ENCODE results near the gene SLC37A1. TPM values are rescaled to one million over a fixed set of nuclear protein-coding genes. Genes with fewer than 3 reads are reported as not detected.
A peak's percentile ranks its signal among the peaks of the same experiment; 100 is the strongest.

The SLC37A1 gene
- total RNA-seq, 1 experiment from 2014 or later: 4.9 TPM

DNA sequence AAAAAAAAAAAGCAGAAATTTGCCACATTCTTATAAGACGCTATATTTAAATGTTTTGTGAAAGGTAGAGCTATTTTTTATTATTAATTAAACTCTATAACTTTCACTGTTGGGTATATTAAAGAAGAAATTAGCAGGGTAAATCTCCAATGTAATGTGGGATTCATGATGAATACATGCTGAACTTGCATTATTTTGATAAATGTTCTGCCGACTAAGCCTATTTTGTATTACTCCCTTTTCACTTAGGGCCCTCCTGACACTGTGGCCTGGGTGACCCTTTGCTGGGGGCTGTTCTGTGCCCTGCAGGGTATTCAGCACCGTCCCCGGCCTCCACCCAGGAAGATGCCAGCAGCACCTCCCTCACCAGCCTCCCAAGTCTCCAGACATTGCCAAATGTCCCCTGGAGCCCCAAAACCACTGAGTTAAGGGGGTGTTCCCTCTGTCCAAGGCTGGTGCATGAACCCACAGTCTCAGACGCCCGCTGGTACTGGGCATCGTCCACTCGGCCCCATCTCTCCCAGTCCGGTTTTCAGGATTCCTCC is 40.1 kb upstream of the SLC37A1 start:
- ChIA-PET CTCF (interaction anchor here (0.6 kb wide), 3 partner anchors 118 to 328 kb away, joined by 3 to 4 read pairs (median 3); no protein-coding TSS in a partner anchor), POLR2A (interaction anchor here (0.6 to 1.3 kb wide), 4 partner anchors 22 to 41 kb away, joined by 3 read pairs; partner anchors contain the start of gene RSPH1)
- intact Hi-C loops (cut with micrococcal nuclease): no loop called here
- no peak for DNase-seq (ENCODE audit: unreplicated experiment)
- H3K9me3 Mint-ChIP-seq (ENCODE audit: unreplicated experiment): no peaks in the 10 kb centered on the region
- no peak overlapping the region for H3K4me3 Mint-ChIP-seq (ENCODE audit: unreplicated experiment)
- peaks cover 12% of the 10 kb centered on the region for H3K4me1 Mint-ChIP-seq (ENCODE audit: insufficient read depth, unreplicated experiment)
- H3K27me3 Mint-ChIP-seq (ENCODE audit: insufficient read depth, unreplicated experiment): no peaks in the 10 kb centered on the region
- peak overlapping the region; percentile 68 for H3K27ac Mint-ChIP-seq (ENCODE audit: low read depth, unreplicated experiment)
- no TSS peak for BruUV-seq (replicated peaks)
- no peaks in the 10 kb centered on the region for H3K36me3 Mint-ChIP-seq (ENCODE audit: insufficient read depth, unreplicated experiment)
- TF ChIP-seq, protein P1, sequence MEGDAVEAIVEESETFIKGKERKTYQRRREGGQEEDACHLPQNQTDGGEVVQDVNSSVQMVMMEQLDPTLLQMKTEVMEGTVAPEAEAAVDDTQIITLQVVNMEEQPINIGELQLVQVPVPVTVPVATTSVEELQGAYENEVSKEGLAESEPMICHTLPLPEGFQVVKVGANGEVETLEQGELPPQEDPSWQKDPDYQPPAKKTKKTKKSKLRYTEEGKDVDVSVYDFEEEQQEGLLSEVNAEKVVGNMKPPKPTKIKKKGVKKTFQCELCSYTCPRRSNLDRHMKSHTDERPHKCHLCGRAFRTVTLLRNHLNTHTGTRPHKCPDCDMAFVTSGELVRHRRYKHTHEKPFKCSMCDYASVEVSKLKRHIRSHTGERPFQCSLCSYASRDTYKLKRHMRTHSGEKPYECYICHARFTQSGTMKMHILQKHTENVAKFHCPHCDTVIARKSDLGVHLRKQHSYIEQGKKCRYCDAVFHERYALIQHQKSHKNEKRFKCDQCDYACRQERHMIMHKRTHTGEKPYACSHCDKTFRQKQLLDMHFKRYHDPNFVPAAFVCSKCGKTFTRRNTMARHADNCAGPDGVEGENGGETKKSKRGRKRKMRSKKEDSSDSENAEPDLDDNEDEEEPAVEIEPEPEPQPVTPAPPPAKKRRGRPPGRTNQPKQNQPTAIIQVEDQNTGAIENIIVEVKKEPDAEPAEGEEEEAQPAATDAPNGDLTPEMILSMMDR (IDR thresholded peaks at IDR 0.05; ENCODE audit: unreplicated experiment): no peak

DNA sequence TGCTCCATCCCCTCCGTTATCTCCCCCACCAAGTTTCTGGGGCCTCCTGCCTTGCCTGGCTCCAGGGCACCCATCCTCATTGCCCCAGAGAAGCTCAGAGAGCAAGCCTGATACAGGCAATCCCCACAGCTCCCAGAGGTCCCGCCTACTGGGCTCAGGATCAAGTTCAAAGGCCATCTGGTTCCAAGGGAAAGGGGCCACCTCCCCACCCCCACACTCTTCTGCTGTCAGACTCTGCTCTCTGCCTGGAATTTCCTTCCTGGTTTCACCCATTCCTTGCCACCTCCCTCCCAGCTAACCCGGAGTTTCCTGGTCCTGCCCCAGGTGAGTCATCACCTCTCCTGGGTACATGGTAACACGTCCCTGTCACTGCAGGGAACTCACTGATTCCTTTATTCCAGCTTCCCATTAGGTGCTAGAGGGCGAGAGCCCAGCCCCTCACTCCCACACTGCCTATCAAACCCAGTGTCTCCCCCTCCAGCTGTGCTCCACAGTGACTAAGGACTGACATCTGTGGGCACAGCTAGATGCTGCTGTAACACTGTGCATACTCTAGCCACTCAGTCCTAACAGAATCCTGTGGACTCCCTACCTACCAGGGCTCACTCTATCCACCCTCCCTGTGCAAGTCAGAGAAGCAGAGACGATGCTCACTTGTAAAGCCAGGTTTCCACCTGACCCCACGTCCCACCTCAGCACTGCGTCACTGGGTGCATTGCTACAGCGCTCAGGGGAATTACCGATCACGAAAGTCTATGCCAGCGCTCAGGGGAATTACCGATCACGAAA is 39.4 kb upstream of the SLC37A1 start:
- POLR2A ChIA-PET: interaction anchor here (1.0 to 1.3 kb wide), 4 partner anchors 11 to 40 kb away, joined by 3 to 4 read pairs (median 3); partner anchors contain the start of gene RSPH1
- no TSS peak for BruUV-seq (replicated peaks)
- H3K9me3 Mint-ChIP-seq (ENCODE audit: unreplicated experiment): no peaks in the 10 kb centered on the region
- no peaks in the 10 kb centered on the region for H3K36me3 Mint-ChIP-seq (ENCODE audit: insufficient read depth, unreplicated experiment)
- intact Hi-C loops (cut with micrococcal nuclease): no loop called here
- peaks cover 12% of the 10 kb centered on the region for H3K4me1 Mint-ChIP-seq (ENCODE audit: insufficient read depth, unreplicated experiment)
- DNase-seq (ENCODE audit: unreplicated experiment): peak; percentile 80
- peak overlapping the region; percentile 6 for H3K4me3 Mint-ChIP-seq (ENCODE audit: unreplicated experiment)
- TF ChIP-seq, protein P1 (IDR thresholded peaks at IDR 0.05; ENCODE audit: unreplicated experiment): no peak
- CTCF ChIA-PET: interaction anchor here (0.6 kb wide), 3 partner anchors 117 to 329 kb away, joined by 3 to 4 read pairs (median 3); no protein-coding TSS in a partner anchor
- H3K27ac Mint-ChIP-seq (ENCODE audit: low read depth, unreplicated experiment): peak overlapping the region; percentile 68
- H3K27me3 Mint-ChIP-seq (ENCODE audit: insufficient read depth, unreplicated experiment): no peaks in the 10 kb centered on the region

DNA sequence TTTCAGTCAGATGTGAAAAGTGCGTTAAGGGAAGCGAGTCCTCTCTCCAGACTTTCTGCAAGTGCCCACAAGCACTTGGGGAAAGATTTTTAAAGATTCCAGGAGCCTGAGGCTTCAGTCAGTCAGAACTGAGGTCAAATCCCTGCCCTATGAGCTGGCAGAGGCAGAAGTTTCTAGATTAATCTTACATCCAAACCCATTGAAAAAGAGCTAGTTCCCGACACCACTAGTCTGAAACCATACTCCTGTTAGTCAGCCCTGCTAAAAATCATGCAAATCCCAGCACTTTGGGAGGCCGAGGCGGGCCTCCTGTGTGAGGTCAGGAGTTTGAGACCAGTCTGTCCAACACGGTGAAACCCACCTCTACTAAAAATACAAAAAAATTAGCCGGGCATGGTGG is 38.6 kb upstream of the SLC37A1 start:
- peaks cover 12% of the 10 kb centered on the region for H3K4me1 Mint-ChIP-seq (ENCODE audit: insufficient read depth, unreplicated experiment)
- no peaks in the 10 kb centered on the region for H3K9me3 Mint-ChIP-seq (ENCODE audit: unreplicated experiment)
- no peak overlapping the region for H3K4me3 Mint-ChIP-seq (ENCODE audit: unreplicated experiment)
- H3K27me3 Mint-ChIP-seq (ENCODE audit: insufficient read depth, unreplicated experiment): no peaks in the 10 kb centered on the region
- no peaks in the 10 kb centered on the region for H3K36me3 Mint-ChIP-seq (ENCODE audit: insufficient read depth, unreplicated experiment)
- DNase-seq (ENCODE audit: unreplicated experiment): no peak
- POLR2A ChIA-PET: interaction anchor here (1.1 kb wide), 1 partner anchor 12 kb away, joined by 4 read pairs; no protein-coding TSS in a partner anchor
- peak overlapping the region; percentile 68 for H3K27ac Mint-ChIP-seq (ENCODE audit: low read depth, unreplicated experiment)
- TF ChIP-seq, protein P1 (IDR thresholded peaks at IDR 0.05; ENCODE audit: unreplicated experiment): no peak
- CTCF ChIA-PET: no interaction called here
- BruUV-seq (replicated peaks): no TSS peak
- intact Hi-C loops (cut with micrococcal nuclease): no loop called here

DNA sequence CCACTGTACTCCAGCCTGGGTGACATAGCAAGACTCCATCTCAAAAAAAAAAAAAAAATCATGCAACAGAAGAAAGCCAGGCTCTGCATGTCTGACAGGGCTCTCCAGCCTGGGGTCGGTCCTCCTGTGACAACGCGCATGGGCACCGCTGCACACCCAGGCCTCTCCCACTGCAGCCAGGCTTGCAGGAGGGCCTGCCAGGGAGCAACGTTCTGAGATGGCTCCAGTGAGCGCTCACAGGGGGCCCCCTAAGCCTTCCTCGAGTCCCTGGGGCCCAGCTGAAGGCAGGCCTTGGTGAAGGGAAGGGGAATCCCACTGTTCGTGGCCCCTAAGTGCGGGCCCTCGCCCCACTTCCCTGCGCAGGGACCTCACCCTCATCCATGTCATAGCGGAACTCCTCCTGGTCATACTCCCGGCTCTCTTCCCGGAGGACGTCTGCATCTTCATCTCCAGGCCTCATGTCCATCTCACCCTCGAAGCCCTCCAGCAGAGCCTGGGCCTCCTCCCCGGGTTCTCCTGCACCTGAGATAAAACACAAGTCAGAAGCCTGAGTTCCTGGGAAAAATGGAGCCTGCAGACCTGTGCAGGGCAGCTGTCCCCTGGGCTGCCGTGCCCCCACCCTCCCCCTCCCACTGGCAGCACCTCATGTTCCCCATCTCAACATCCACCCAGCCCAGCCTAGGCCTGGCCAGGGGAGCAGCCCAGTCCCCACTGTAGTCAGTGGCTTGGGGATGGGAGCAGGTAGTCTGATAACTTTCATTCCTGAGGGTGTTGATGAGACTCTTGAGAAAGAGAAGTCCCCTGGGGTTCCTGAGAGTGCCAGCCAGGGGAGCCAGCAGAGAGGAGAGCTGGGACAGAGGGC is 37.9 kb upstream of the SLC37A1 start:
- Mint-ChIP-seq H3K36me3 (ENCODE audit: insufficient read depth, unreplicated experiment) (no peaks in the 10 kb centered on the region), H3K4me3 (ENCODE audit: unreplicated experiment) (no peak overlapping the region), H3K4me1 (ENCODE audit: insufficient read depth, unreplicated experiment) (peaks cover 12% of the 10 kb centered on the region), H3K9me3 (ENCODE audit: unreplicated experiment) (no peaks in the 10 kb centered on the region), H3K27ac (ENCODE audit: low read depth, unreplicated experiment) (no peak overlapping the region), H3K27me3 (ENCODE audit: insufficient read depth, unreplicated experiment) (no peaks in the 10 kb centered on the region)
- POLR2A ChIA-PET: no interaction called here
- no TSS peak for BruUV-seq (replicated peaks)
- TF ChIP-seq, protein P1 (IDR thresholded peaks at IDR 0.05; ENCODE audit: unreplicated experiment): no peak
- intact Hi-C loops (cut with micrococcal nuclease): no loop called here
- CTCF ChIA-PET: no interaction called here
- no peak for DNase-seq (ENCODE audit: unreplicated experiment)

Measured in MCF 10A (cell line).